Glomerular visceral epithelial cell (primary cell): ENCODE data around the gene MMP15.

Experiments used
- DNase-seq: peaks from one replicate; pipeline ENCODE4 v3.0.0-alpha.2; 2016; ENCODE audit errors: extremely low spot score

MMP15 gene

GRCh38 chr16:57996406-57997175 is 29.0 kb upstream of the MMP15 start:
- DNase-seq = no peak

GRCh38 chr16:57997176-57997527 is 28.4 kb upstream of the MMP15 start:
- DNase-seq = no peak

- no peak for DNase-seq
Measured at GRCh38 chr16:57997528-57998265, 27.9 kb upstream of the MMP15 start.

GRCh38 chr16:57998486-57998885 is 27.1 kb upstream of the MMP15 start:
- DNase-seq = peak; percentile 65

GRCh38 chr16:57998992-57999365 is 26.6 kb upstream of the MMP15 start:
- DNase-seq = no peak

DNA sequence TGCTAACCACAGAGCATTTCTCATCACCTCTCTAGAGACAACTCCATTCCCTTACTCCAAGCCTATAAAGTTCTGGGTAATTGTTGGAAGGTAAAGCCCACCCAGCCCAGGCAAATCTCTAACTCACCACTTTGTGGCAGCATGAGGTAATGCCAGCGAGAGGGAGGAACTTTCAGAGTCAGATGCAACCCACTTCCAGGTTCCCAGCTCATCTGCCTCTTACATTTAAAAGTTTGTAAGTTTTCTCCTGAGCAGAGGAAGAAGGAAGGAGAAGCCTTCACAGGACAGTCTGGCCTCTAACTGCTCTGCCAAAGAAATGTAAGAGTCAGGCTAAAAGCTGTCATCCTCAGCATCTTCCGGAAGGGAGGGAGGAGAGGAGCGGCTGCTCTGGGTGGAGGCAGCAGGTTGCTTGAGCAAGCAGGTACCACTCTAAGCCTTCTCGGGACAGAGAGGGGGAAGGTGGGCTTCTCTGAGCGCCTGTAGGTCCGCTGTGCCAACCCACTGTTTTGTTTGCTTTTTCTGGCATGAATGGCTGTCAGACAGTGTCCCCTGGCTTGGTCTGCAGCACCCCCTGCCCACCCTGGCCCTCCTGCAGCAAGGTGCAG is 26.1 kb upstream of the MMP15 start:
- DNase-seq = peak; percentile 45

- no peak for DNase-seq
Measured at GRCh38 chr16:57999971-58000705, 25.4 kb upstream of the MMP15 start, which contains the start of gene ZNF319. ZNF319 (minus strand) TSS chr16:58000672; CDS start chr16:57998265, 2,407 bp downstream.

DNA sequence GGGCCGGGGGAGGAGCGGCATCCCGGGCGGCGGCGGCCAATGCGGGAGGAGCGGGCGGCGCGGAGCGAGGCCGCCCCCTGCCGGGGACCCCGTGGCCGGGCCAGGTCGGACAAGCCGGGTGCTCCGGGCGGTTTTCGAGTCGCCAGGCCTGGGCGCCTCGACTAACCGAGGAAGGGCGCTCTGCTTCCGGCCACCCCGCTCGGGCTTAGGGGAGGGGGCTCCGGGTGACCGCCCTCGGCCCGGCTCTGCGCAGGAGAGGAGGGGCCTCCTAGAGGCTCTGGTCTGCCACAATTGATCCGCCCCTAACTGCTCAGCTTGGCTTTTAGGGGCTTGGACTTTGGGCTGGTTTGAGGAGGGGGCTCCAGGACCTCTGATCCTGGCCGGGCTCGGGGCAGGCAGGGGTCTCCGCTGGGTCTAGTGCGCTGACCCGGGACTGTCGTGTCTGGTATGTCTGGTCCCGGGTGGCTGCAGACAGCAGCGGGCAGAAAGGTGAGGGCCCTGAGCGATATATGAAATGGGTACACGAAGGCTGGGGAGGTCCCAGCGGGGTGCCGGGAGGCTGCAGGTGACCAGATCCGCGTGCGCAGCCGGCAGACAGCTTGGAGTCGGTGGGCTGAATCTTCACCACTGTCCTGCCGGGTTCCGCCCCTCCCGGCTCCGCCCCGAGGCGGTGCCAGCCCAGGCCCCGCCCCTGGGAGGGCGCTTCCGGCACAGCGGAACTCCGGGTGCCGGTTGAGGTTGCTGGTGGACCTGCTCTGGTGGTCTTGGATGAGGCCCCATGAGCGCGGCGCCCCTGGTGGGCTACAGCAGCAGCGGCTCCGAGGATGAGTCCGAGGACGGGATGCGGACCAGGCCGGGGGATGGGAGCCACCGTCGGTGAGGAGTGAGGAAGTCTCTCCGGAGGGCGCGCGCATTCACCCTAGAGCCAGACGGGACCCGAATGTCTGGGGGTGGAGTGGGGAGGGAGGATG is 24.6 kb upstream of the MMP15 start, which contains the start of gene USB1:
USB1 (plus strand) TSS at position 702 of the 971 bp plus-strand sequence; CDS start at position 779, 77 bp downstream.
- peak; percentile 86 for DNase-seq

GRCh38 chr16:58001781-58002415 is 23.7 kb upstream of the MMP15 start:
- DNase-seq = no peak

- DNase-seq = no peak
Measured at GRCh38 chr16:58002416-58002800, 23.1 kb upstream of the MMP15 start.

- DNase-seq = no peak
Measured at GRCh38 chr16:58002936-58003335, 22.6 kb upstream of the MMP15 start.

DNA sequence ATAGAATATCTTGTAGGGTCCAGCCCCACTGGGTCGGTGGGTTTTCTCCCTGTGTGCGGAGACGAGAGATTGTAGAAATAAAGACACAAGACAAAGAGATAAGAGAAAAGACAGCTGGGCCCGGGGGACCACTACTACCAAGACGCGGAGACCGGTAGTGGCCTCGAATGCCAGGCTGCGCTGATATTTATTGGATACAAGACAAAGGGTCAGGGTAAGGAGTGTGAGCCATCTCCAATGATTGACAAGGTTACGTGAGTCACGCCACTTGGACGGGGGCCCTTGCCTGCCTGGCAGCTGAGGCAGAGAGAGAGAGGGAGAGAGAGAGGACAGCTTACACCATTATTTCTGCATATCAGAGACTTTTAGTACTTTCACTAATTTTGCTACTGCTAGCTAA is 20.8 kb upstream of the MMP15 start:
- DNase-seq = peak; percentile 44

DNA sequence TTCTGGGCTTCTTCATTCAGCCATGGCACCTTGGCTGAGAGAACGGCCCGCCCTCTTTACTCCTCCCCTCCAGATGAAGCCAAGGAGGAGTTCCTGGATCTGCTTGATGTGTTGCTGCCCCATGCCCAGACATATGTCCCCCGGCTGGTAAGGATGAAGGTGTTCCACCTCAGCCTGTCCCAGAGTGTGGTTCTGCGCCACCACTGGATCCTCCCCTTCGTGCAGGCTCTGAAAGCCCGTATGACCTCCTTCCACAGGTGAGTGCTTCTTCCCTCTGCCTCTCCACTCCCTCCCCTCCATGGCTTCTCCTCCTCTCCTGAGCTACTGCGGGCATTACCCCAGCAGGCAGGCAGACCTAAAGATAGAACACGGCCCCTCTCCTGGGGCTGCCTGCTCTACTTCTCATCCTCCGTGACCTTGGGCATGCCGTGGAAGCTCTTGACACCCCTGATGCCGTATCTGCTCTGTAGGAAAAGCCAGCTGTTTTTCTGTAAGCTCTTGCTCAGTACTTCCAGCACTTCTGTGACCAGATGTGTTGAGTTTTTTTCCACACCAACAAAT is 15.6 kb upstream of the MMP15 start:
- no peak for DNase-seq

DNA sequence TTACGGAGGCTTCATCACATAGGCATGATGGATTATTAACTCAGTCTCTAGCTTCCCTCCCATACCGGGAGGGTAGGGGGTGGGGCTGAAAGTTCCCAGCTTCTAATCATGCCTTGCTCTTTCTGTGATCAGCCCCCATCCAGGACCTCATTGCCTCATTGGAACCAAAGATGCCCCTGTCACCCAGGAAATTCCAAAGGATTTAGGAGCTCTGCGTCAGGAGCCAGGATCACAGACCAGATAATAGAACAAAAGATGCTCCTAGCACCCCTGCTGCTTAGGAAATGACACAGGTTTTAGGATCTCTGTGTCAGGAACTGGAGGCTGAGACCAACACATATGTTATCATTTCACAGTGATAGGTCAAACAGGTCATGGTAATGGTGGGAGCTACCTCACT is 14.7 kb upstream of the MMP15 start:
- no peak for DNase-seq

DNA sequence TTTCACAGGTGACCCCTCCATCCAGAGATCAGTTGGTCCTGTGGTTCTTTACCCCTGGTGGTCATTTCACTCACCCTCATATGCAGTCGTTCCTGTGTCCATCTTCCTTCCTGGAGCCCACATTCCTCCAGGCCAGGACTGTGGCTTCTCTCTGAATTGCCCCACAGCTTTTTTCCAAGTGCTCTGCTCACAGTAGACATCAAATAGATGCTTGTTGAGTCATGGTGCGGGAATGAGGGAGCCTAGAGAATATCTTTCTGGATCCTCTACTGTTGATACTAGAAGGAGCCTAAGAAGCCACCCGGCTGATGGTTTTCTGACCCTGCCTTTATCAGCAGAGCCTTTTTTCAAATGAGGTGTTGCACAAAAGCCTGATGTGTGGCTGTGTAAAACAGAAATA is 13.9 kb upstream of the MMP15 start:
- peak; percentile 63 for DNase-seq

GRCh38 chr16:58012481-58012880 is 13.1 kb upstream of the MMP15 start:
- DNase-seq = no peak

GRCh38 chr16:58013201-58013956 is 12.2 kb upstream of the MMP15 start:
- no peak for DNase-seq

GRCh38 chr16:58016840-58017446 is 8.6 kb upstream of the MMP15 start:
- no peak for DNase-seq

GRCh38 chr16:58018803-58019202 is 6.8 kb upstream of the MMP15 start:
- no peak for DNase-seq
